H1 (cell line): ENCODE results near the gene AK8.

ENCODE experiments used
- BRCA1 ChIP-seq: IDR thresholded peaks from 2 replicates; pipeline ENCODE4 v1.6.1; 2012; ENCODE audit warnings: low read depth, low read length, improper control_type of control experiment
- EZH2 ChIP-seq: fragments of 200-600 bp; sonication (generic); IDR thresholded peaks from 2 replicates; pipeline ENCODE4 v1.7.1; 2012; ENCODE audit warnings: low read depth, mild to moderate bottlenecking, moderate library complexity, low read length, inconsistent platforms; ENCODE audit not compliant: severe bottlenecking
- HDAC6 ChIP-seq: IDR thresholded peaks from one replicate; pipeline ENCODE4 v1.7.1; 2012; ENCODE audit warnings: low read depth, mild to moderate bottlenecking, inconsistent platforms, low read length, moderate library complexity
- POLR2A ChIP-seq, 2 experiments: IDR thresholded peaks; 1 replicate in 1 of 2; 2 replicates in 1 of 2; pipeline ENCODE4 v1.6.1; 2011; ENCODE audit warnings: low read depth in 2 of 2, low read length in 2 of 2, mild to moderate bottlenecking in 2 of 2; ENCODE audit errors: control extremely low read depth in 1 of 2
- POLR2AphosphoS5 ChIP-seq: IDR thresholded peaks from 2 replicates; pipeline ENCODE4 v1.6.1; 2011; ENCODE audit warnings: low read depth, low read length
- TBP ChIP-seq: IDR thresholded peaks from 2 replicates; pipeline ENCODE4 v1.6.1; 2011; ENCODE audit warnings: low read depth, low read length, improper control_type of control experiment
- TF ChIP-seq, protein P1 (sequence below): fragments of 300-600 bp; sonication (generic); IDR thresholded peaks from 2 replicates; pipeline ENCODE4 v1.7.1; 2012; ENCODE audit warnings: low read length, moderate library complexity, mild to moderate bottlenecking, inconsistent platforms; ENCODE audit not compliant: insufficient replicate concordance
- TF ChIP-seq, protein P2 (sequence below), 3 experiments: IDR thresholded peaks; 1 replicate in 2 of 3; 2 replicates in 1 of 3; pipeline versions ENCODE4 v1.5.1 to v1.6.1; 2011; ENCODE audit warnings: low read length in 3 of 3, mild to moderate bottlenecking in 3 of 3, inconsistent platforms in 2 of 3, low read depth in 1 of 3, moderate library complexity in 1 of 3; ENCODE audit not compliant: insufficient read depth in 1 of 3; ENCODE audit errors: control extremely low read depth in 1 of 3

DNA sequence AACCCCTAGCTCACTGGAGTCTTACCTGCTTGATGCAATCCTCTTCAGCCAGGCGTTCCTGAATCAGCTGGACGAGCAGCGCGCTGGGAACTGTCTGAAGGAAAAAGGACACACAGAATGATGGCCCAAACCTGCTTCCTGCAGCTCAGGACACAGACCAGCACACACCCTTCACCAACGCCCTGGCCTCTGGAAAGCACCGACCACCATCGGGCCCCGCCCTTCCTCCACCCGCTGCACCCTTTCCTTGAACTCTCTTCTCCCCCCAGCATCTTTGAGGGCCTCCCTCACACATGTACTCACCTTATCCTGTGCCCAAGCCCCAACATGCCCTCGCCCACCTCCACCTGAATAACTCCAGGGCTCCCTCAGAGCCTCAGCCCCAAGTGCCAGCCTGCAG, 23.3 kb downstream of the AK8 start:
- TF ChIP-seq, protein P1, sequence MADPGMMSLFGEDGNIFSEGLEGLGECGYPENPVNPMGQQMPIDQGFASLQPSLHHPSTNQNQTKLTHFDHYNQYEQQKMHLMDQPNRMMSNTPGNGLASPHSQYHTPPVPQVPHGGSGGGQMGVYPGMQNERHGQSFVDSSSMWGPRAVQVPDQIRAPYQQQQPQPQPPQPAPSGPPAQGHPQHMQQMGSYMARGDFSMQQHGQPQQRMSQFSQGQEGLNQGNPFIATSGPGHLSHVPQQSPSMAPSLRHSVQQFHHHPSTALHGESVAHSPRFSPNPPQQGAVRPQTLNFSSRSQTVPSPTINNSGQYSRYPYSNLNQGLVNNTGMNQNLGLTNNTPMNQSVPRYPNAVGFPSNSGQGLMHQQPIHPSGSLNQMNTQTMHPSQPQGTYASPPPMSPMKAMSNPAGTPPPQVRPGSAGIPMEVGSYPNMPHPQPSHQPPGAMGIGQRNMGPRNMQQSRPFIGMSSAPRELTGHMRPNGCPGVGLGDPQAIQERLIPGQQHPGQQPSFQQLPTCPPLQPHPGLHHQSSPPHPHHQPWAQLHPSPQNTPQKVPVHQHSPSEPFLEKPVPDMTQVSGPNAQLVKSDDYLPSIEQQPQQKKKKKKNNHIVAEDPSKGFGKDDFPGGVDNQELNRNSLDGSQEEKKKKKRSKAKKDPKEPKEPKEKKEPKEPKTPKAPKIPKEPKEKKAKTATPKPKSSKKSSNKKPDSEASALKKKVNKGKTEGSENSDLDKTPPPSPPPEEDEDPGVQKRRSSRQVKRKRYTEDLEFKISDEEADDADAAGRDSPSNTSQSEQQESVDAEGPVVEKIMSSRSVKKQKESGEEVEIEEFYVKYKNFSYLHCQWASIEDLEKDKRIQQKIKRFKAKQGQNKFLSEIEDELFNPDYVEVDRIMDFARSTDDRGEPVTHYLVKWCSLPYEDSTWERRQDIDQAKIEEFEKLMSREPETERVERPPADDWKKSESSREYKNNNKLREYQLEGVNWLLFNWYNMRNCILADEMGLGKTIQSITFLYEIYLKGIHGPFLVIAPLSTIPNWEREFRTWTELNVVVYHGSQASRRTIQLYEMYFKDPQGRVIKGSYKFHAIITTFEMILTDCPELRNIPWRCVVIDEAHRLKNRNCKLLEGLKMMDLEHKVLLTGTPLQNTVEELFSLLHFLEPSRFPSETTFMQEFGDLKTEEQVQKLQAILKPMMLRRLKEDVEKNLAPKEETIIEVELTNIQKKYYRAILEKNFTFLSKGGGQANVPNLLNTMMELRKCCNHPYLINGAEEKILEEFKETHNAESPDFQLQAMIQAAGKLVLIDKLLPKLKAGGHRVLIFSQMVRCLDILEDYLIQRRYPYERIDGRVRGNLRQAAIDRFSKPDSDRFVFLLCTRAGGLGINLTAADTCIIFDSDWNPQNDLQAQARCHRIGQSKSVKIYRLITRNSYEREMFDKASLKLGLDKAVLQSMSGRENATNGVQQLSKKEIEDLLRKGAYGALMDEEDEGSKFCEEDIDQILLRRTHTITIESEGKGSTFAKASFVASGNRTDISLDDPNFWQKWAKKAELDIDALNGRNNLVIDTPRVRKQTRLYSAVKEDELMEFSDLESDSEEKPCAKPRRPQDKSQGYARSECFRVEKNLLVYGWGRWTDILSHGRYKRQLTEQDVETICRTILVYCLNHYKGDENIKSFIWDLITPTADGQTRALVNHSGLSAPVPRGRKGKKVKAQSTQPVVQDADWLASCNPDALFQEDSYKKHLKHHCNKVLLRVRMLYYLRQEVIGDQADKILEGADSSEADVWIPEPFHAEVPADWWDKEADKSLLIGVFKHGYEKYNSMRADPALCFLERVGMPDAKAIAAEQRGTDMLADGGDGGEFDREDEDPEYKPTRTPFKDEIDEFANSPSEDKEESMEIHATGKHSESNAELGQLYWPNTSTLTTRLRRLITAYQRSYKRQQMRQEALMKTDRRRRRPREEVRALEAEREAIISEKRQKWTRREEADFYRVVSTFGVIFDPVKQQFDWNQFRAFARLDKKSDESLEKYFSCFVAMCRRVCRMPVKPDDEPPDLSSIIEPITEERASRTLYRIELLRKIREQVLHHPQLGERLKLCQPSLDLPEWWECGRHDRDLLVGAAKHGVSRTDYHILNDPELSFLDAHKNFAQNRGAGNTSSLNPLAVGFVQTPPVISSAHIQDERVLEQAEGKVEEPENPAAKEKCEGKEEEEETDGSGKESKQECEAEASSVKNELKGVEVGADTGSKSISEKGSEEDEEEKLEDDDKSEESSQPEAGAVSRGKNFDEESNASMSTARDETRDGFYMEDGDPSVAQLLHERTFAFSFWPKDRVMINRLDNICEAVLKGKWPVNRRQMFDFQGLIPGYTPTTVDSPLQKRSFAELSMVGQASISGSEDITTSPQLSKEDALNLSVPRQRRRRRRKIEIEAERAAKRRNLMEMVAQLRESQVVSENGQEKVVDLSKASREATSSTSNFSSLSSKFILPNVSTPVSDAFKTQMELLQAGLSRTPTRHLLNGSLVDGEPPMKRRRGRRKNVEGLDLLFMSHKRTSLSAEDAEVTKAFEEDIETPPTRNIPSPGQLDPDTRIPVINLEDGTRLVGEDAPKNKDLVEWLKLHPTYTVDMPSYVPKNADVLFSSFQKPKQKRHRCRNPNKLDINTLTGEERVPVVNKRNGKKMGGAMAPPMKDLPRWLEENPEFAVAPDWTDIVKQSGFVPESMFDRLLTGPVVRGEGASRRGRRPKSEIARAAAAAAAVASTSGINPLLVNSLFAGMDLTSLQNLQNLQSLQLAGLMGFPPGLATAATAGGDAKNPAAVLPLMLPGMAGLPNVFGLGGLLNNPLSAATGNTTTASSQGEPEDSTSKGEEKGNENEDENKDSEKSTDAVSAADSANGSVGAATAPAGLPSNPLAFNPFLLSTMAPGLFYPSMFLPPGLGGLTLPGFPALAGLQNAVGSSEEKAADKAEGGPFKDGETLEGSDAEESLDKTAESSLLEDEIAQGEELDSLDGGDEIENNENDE, result no peak
- TF ChIP-seq, protein P2, sequence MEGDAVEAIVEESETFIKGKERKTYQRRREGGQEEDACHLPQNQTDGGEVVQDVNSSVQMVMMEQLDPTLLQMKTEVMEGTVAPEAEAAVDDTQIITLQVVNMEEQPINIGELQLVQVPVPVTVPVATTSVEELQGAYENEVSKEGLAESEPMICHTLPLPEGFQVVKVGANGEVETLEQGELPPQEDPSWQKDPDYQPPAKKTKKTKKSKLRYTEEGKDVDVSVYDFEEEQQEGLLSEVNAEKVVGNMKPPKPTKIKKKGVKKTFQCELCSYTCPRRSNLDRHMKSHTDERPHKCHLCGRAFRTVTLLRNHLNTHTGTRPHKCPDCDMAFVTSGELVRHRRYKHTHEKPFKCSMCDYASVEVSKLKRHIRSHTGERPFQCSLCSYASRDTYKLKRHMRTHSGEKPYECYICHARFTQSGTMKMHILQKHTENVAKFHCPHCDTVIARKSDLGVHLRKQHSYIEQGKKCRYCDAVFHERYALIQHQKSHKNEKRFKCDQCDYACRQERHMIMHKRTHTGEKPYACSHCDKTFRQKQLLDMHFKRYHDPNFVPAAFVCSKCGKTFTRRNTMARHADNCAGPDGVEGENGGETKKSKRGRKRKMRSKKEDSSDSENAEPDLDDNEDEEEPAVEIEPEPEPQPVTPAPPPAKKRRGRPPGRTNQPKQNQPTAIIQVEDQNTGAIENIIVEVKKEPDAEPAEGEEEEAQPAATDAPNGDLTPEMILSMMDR (IDR thresholded peaks at IDR 0.05; ENCODE audit: control extremely low read depth in 1 of 3, insufficient read depth in 1 of 3, low read depth in 1 of 3, low read length in 3 of 3), result no peak
- TF ChIP-seq BRCA1 (no peak), POLR2AphosphoS5 (no peak), HDAC6 (no peak), POLR2A (IDR thresholded peaks at IDR 0.05; ENCODE audit: control extremely low read depth in 1 of 2, low read depth in 2 of 2, low read length in 2 of 2) (no peak), EZH2 (no peak), TBP (no peak)
